Pericardium fibroblast (primary cell): ENCODE results near the gene COPS6. TPM values are rescaled to one million over a fixed set of nuclear protein-coding genes. Genes with fewer than 3 reads are reported as not detected.

Source experiments
- total RNA-seq: library from RNA; depleted of rRNA; stranded (reverse); fragments of >200 nt; gene quantifications from 2 replicates; pipeline ENCODE4 v1.2.3, GENCODE V29; 2015

COPS6 gene
- total RNA-seq, result 55.5 and 58.3 TPM in 2 replicates

GRCh38 chr7:100088621-100089457 lies at the start of gene COPS6:
TSS of gene COPS6 (plus strand) at chr7:100088969. CDS start at chr7:100088991, 22 bp downstream.

DNA sequence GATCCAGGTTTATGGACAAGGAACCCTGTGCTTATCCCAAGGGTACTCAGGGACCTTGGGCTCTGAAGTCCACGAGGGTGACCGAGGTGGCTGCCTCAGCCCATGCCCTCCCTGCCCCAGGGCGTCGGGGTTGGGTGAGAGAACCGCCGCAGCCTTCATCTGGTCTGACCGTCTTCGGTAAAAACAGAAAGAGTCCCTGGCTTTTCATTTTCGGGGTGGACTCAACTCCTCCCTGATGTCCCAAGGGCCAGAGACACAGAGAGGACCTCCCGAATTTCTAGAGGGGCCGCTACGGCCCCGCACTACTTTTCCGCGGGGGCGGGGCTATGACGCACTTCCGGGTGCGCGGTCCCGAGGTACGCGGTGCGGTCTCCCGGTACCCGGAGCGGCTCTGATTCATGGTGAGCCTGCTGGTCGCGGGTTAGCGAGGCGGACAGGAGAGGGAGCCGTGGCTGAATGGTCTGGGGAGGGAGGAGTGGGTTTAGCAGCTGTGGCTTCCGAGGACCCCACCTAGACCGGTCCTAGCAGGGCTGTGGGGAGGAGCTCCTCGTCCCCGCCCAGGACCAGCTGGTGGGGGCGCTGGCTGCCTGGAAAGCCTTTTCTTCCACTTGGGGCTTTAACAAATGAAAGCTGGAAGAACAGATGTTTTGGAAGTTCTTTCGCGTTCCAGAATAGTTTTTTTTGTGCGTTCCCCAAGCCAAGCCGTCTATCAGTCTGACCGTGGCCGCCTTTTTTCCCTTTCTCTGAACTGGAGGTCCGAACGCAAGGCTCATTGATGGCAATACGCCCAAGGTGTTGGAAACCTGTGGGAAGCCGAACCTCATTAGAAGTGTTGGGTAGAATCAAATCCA lies 39.1 kb upstream of the COPS6 start, which contains the start of gene ZSCAN21:
Gene ZSCAN21, plus strand, starts transcription at position 334 of the 851 bp plus-strand sequence. CDS start 7,233 bp downstream, outside the sequence.

DNA sequence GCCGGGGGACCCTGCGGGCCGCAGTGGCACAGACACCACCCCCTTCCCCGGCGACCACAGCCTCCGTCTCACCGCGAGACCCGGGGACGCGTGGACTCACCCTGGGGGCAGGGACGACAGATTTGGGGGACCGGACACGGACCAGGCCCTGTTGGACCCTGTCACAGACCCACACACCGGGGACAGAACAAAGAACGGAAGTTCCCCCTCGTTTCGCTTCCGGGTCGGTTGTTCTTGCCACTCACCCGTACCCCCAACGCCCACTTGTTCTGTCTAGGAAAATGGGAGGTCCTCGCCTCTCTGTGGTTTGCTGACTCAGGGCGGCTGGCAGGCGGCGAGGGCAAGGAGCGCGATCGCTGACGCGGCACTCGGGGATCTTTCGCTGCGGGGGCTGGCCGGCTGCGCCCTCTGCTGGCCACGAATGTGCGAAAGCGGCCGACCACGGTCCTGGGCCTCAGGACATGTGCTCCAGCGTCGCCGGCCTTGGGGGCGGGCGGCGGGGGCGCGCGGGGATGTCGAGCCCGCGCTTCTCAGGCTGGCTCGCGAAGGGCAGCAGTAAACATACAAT lies 7.2 kb upstream of the COPS6 start, which contains the start of gene ZNF3:
Gene ZNF3, minus strand, starts transcription at position 189 of the 568 bp plus-strand sequence. CDS start 4,366 bp downstream, outside the sequence.

GRCh38 chr7:100101016-100101862 lies 12.5 kb downstream of the COPS6 start, which contains the start of the genes AP4M1 and MCM7:
TSS of gene AP4M1 (plus strand) at chr7:100101643. CDS start at chr7:100101715, 72 bp downstream.
TSS of gene MCM7 (minus strand) at chr7:100101397. CDS start at chr7:100101294, 103 bp downstream.

DNA sequence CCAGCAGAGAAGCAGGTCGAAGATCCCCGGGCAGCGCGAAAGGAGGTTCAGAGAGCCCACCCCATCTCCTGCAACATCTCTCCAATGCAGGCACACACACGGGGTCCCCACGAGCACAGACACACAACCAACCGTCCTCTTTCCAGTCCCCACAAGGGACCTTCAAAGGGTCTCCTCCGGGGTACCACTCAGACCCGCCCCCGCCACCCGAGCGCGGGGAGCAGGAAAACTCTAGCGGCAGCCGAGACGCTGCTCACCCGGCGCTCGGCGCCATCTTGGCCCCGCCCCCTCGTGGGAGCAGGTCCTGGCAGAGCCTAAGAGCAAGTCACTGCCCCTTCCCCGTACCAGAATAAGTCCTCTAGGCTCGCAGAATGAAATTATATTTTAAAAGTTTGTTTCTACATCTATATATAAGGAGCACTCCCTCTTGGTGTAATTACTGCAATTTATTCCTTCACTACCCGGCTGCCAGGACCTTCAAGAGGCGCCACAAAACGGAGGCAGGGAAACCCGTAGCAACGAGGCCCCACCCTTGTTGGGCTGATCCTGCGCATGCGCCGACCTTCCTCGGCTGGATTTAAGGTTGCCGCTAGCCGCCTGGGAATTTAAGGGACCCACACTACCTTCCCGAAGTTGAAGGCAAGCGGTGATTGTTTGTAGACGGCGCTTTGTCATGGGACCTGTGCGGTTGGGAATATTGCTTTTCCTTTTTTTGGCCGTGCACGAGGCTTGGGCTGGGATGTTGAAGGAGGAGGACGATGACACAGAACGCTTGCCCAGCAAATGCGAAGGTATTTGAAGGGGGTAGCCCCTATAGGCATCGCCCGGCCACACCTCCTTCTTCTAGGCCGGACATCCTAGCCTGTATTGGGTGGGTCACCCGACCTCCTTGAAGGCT lies 30.6 kb downstream of the COPS6 start, which contains the start of the genes CNPY4 and TAF6:
Gene CNPY4, plus strand, starts transcription at position 563 of the 898 bp plus-strand sequence. Its CDS starts 111 bp downstream, at position 674.
Gene TAF6, minus strand, starts transcription at position 287 of the 898 bp plus-strand sequence. CDS start 5,149 bp downstream, outside the sequence.

DNA sequence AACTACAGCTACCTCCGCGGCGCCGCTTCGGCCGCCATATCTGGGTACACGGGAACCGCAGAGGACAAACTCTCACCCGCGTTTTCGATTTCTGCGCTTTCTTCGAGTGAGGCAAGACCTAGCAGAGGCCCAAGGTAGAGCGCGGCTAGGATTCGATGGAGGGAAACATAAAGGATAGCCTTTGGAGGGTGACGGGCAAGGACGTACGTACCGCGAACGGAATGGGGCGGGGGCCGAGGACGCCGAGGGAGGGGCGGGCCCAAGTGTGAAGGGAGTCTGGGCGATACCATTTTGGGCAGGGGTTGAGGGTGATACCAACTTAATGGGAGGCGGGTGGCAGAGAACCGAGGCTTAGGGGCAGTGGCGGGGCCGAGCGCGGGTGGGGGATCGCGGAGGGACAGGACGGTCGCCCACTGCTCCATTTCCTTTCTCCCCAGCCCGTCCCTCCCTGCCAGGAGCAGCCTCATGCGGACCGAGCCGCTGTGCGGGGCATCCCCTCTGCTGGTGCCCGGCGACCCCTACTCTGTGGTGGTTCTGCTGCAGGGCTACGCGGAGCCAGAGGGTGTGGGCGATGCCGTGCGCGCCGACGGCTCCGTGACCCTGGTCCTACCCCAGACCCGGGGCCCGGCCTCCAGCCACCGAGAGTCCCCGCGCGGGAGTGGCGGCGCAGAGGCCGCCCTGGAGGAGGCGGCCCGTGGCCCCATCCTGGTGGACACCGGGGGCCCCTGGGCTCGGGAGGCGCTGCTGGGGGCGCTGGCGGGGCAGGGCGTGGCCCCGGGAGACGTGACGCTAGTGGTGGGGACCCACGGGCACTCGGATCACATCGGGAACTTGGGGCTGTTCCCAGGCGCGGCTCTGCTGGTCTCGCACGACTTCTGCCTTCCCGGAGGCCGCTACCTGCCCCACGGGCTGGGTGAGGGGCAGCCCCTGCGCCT lies 38.4 kb downstream of the COPS6 start, which contains the start of gene MBLAC1:
Gene MBLAC1, plus strand, starts transcription at position 37 of the 935 bp plus-strand sequence. Its CDS starts 429 bp downstream, at position 466.

Other genes starting within 250 kb of the COPS6 start
- not detected in 2 replicates for gene OR2AE1, start 211.9 kb upstream of the COPS6 start, total RNA-seq
- 30.2 and 40.9 TPM in 2 replicates for gene TRIM4, start 169.4 kb upstream of the COPS6 start, total RNA-seq
- not detected in 2 replicates for gene GJC3, start 159.3 kb upstream of the COPS6 start, total RNA-seq
- gene AZGP1, start 112.9 kb upstream of the COPS6 start, total RNA-seq, result 0.09 and 4.1 TPM in 2 replicates
- gene ZKSCAN1, start 73.4 kb upstream of the COPS6 start, total RNA-seq, result 16.1 and 22.1 TPM in 2 replicates
- gene ZSCAN21, start 39.2 kb upstream of the COPS6 start, total RNA-seq, result 11.3 and 19.2 TPM in 2 replicates
- 12.5 and 12.9 TPM in 2 replicates for gene ZNF3, start 7.2 kb upstream of the COPS6 start, total RNA-seq
- 14.5 and 19.7 TPM in 2 replicates for gene MCM7, start 12.4 kb downstream of the COPS6 start, total RNA-seq
- 17.5 and 18.7 TPM in 2 replicates for gene AP4M1, start 12.7 kb downstream of the COPS6 start, total RNA-seq
- 40.3 and 63.7 TPM in 2 replicates for gene TAF6, start 30.4 kb downstream of the COPS6 start, total RNA-seq
- 25.0 and 28.7 TPM in 2 replicates for gene CNPY4, start 30.7 kb downstream of the COPS6 start, total RNA-seq
- gene MBLAC1, start 38.0 kb downstream of the COPS6 start, total RNA-seq, result 3.1 and 3.2 TPM in 2 replicates
- 143 and 196 TPM in 2 replicates for gene LAMTOR4, start 59.9 kb downstream of the COPS6 start, total RNA-seq
- 4.2 and 10.3 TPM in 2 replicates for gene TRAPPC14, start 69.8 kb downstream of the COPS6 start, total RNA-seq
- 2.0 and 4.5 TPM in 2 replicates for gene GAL3ST4, start 79.6 kb downstream of the COPS6 start, total RNA-seq
- 0.23 and 5.0 TPM in 2 replicates for gene GPC2, start 88.4 kb downstream of the COPS6 start, total RNA-seq
- 0.17 and 0.23 TPM in 2 replicates for gene STAG3, start 88.9 kb downstream of the COPS6 start, total RNA-seq
- not detected in 2 replicates for gene PVRIG, start 131.0 kb downstream of the COPS6 start, total RNA-seq
- not detected in 2 replicates for gene SPDYE3, start 218.7 kb downstream of the COPS6 start, total RNA-seq